PC-9 (cell line): ENCODE measurements around the gene ARSI.

Experiments used
- CTCF ChIP-seq: fragments of 200-600 bp; sonication (generic); conservative IDR thresholded peaks from 2 replicates; pipeline ENCODE4 v1.6.1; 2017; ENCODE audit warnings: mixed run types, antibody characterized with exemption, mild to moderate bottlenecking, moderate library complexity
- EZH2 ChIP-seq: fragments of 200-600 bp; sonication (generic); IDR thresholded peaks from 2 replicates; pipeline ENCODE4 v1.8.0; 2017; ENCODE audit warnings: antibody characterized with exemption, low read depth

- TF ChIP-seq CTCF, result no peak
- no peak for TF ChIP-seq EZH2
These were observed 32.0 kb downstream of the ARSI start for GRCh38 chr5:150270541-150271295.
